ENCODE results near the gene BCL2L15.

Gene BCL2L15

GRCh38 chr1:113872219-113872935 lies 15.0 kb downstream of the BCL2L15 start:
- Histone ChIP-seq H3K36me3 (ENCODE audit: insufficient read depth, low read length) (no peaks in the 10 kb centered on the region), H3K9me3 (ENCODE audit: low read length) (no peaks in the 10 kb centered on the region), H3K4me3 (ENCODE audit: low read length) (no peak overlapping the region), H2AFZ (ENCODE audit: low read depth, low read length) (no peak overlapping the region), H3K4me1 (ENCODE audit: insufficient read depth, low read length) (no peaks in the 10 kb centered on the region), H3K27me3 (ENCODE audit: insufficient read depth, low read length) (peaks cover 6% of the 10 kb centered on the region)

GRCh38 chr1:113871597-113872113 lies 15.7 kb downstream of the BCL2L15 start, which contains the start of gene PTPN22:
Gene PTPN22, minus strand, starts transcription at chr1:113871712.
- no peaks in the 10 kb centered on the region for H3K36me3 ChIP-seq (ENCODE audit: insufficient read depth, low read length)

GRCh38 chr1:113870778-113871177 lies 16.6 kb downstream of the BCL2L15 start:
- H3K9me3 ChIP-seq (ENCODE audit: low read length) = no peaks in the 10 kb centered on the region

More at GRCh38 chr1:113871597-113872113, 15.7 kb downstream of the BCL2L15 start, which contains the start of gene PTPN22:
- H3K27me3 ChIP-seq (ENCODE audit: insufficient read depth, low read length) = peaks cover 6% of the 10 kb centered on the region
- no peak within 1 kb of the TSS for H2AFZ ChIP-seq (ENCODE audit: low read depth, low read length)
- no peak within 1 kb of the TSS for H3K4me3 ChIP-seq (ENCODE audit: low read length)
- H3K4me1 ChIP-seq (ENCODE audit: insufficient read depth, low read length) = no peaks in the 10 kb centered on the region
- H3K9me3 ChIP-seq (ENCODE audit: low read length) = no peaks in the 10 kb centered on the region

GRCh38 chr1:113868387-113869083 lies 18.8 kb downstream of the BCL2L15 start:
- Histone ChIP-seq H3K4me1 (ENCODE audit: insufficient read depth, low read length) (no peaks in the 10 kb centered on the region), H3K4me3 (ENCODE audit: low read length) (no peak overlapping the region), H3K27me3 (ENCODE audit: insufficient read depth, low read length) (peaks cover 6% of the 10 kb centered on the region), H2AFZ (ENCODE audit: low read depth, low read length) (no peak overlapping the region), H3K36me3 (ENCODE audit: insufficient read depth, low read length) (no peaks in the 10 kb centered on the region), H3K9me3 (ENCODE audit: low read length) (no peaks in the 10 kb centered on the region)

More at GRCh38 chr1:113870778-113871177, 16.6 kb downstream of the BCL2L15 start:
- Histone ChIP-seq H3K4me1 (ENCODE audit: insufficient read depth, low read length) (no peaks in the 10 kb centered on the region), H3K36me3 (ENCODE audit: insufficient read depth, low read length) (no peaks in the 10 kb centered on the region), H2AFZ (ENCODE audit: low read depth, low read length) (no peak overlapping the region), H3K4me3 (ENCODE audit: low read length) (no peak overlapping the region), H3K27me3 (ENCODE audit: insufficient read depth, low read length) (peaks cover 6% of the 10 kb centered on the region)

DNA sequence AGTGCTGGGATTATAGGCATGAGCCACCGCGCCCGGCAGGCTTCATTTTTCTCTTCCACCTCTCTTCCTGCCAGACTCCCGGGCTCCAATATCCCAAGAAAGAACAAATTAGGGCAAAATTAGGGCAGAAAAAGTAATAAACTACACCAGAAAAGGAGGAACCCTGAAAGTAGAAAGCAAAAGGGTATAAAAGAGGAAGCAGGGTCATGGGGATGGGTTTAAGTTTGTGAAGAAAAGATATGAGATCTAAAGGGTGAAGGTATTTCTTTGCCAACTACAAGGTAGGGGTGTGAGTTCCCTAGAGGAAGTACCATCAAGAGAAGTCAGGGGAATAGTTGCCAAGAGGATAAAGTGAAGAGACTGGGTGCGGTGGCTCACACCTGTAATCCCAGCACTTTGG lies 25.7 kb downstream of the BCL2L15 start:
- H2AFZ ChIP-seq (ENCODE audit: low read depth, low read length) = no peak overlapping the region
- H3K27me3 ChIP-seq (ENCODE audit: insufficient read depth, low read length) = no peaks in the 10 kb centered on the region
- no peaks in the 10 kb centered on the region for H3K9me3 ChIP-seq (ENCODE audit: low read length)
- H3K4me1 ChIP-seq (ENCODE audit: insufficient read depth, low read length) = no peaks in the 10 kb centered on the region
- H3K4me3 ChIP-seq (ENCODE audit: low read length) = no peak overlapping the region
- no peaks in the 10 kb centered on the region for H3K36me3 ChIP-seq (ENCODE audit: insufficient read depth, low read length)

DNA sequence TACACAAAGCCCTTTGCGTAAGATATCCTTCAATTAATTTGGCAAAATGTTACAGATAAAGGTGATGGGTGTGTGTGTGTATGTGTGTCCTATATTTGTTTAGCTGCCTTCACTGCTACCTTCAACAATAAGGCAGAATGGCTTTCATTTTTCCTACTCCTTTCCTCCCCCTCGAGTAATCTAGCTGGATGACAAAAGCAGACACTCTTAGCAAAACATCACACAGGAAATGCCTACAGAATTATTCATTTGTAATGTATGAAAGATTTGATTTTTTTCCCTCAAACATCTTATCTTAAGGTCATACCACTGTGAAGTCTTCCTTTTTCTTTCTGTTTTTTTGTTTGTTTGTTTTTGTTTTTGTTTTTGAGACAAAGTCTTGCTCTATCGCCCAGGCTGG lies 26.5 kb downstream of the BCL2L15 start:
- H2AFZ ChIP-seq (ENCODE audit: low read depth, low read length) = no peak overlapping the region
- no peaks in the 10 kb centered on the region for H3K4me1 ChIP-seq (ENCODE audit: insufficient read depth, low read length)
- no peaks in the 10 kb centered on the region for H3K9me3 ChIP-seq (ENCODE audit: low read length)
- no peaks in the 10 kb centered on the region for H3K36me3 ChIP-seq (ENCODE audit: insufficient read depth, low read length)
- no peak overlapping the region for H3K4me3 ChIP-seq (ENCODE audit: low read length)
- no peaks in the 10 kb centered on the region for H3K27me3 ChIP-seq (ENCODE audit: insufficient read depth, low read length)

DNA sequence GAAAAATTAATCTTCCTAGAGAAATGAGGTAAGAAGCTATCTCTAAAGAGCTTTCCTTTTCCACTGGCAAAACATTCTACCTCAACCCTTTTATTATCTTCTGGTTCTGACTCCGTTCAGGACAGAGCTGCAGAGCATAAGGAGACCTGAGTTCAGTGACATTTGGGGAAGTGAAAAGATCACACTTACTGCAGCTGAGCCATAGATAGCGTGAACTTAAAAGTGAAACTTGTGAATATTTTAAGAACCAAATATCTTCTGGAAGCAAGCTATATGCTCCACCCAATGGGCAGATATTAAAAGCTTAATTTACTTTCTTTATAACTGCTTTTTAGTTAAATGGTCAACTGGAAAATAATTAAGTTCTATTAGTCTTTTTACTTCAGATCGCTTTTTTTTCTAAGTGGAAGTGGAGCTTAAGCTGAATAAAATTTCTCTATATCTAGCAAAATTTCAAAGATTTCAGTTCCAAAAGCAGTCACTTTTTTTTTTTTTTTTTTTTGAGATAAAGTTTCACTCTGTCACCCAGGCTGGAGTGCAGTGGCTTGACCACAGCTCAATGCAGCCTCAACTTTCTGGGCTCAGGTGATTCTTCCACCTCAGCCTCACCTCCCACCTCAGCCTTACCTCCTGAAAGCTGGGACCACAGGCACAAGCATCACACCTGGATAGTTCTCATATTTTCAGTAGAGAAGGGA lies 27.8 kb downstream of the BCL2L15 start:
- Histone ChIP-seq H3K4me3 (ENCODE audit: low read length) (no peak overlapping the region), H2AFZ (ENCODE audit: low read depth, low read length) (peak overlapping the region; percentile 16), H3K36me3 (ENCODE audit: insufficient read depth, low read length) (no peaks in the 10 kb centered on the region), H3K4me1 (ENCODE audit: insufficient read depth, low read length) (no peaks in the 10 kb centered on the region), H3K27me3 (ENCODE audit: insufficient read depth, low read length) (no peaks in the 10 kb centered on the region), H3K9me3 (ENCODE audit: low read length) (no peaks in the 10 kb centered on the region)

DNA sequence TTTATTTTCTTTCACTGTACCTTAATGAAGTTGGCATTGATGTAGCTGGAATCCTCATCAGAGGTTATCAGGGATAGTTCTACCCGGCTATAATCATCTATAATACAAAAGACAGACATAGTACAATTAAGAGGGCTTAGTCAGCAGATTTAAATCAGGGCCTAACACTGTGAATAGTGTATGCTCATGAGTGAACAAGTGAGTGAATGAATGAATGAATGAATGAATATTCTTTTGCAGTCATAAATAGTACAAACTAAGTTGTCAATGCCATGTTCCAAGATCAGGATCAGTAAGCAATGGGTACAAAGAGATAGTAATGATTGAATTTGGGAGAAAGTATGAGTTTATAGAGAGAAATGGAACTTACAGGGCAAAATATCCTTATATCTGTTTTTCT lies 28.4 kb downstream of the BCL2L15 start:
- no peaks in the 10 kb centered on the region for H3K4me1 ChIP-seq (ENCODE audit: insufficient read depth, low read length)
- H3K27me3 ChIP-seq (ENCODE audit: insufficient read depth, low read length) = no peaks in the 10 kb centered on the region
- H3K36me3 ChIP-seq (ENCODE audit: insufficient read depth, low read length) = no peaks in the 10 kb centered on the region
- H3K4me3 ChIP-seq (ENCODE audit: low read length) = no peak overlapping the region
- H3K9me3 ChIP-seq (ENCODE audit: low read length) = no peaks in the 10 kb centered on the region
- peak overlapping the region; percentile 16 for H2AFZ ChIP-seq (ENCODE audit: low read depth, low read length)

GRCh38 chr1:113858418-113858817 lies 29.0 kb downstream of the BCL2L15 start:
- H3K4me3 ChIP-seq (ENCODE audit: low read length) = no peak overlapping the region
- H2AFZ ChIP-seq (ENCODE audit: low read depth, low read length) = no peak overlapping the region
- H3K4me1 ChIP-seq (ENCODE audit: insufficient read depth, low read length) = no peaks in the 10 kb centered on the region
- no peaks in the 10 kb centered on the region for H3K27me3 ChIP-seq (ENCODE audit: insufficient read depth, low read length)
- no peaks in the 10 kb centered on the region for H3K9me3 ChIP-seq (ENCODE audit: low read length)
- no peaks in the 10 kb centered on the region for H3K36me3 ChIP-seq (ENCODE audit: insufficient read depth, low read length)

- Histone ChIP-seq H3K4me1 (ENCODE audit: insufficient read depth, low read length) (no peaks in the 10 kb centered on the region), H3K4me3 (ENCODE audit: low read length) (no peak overlapping the region), H3K27me3 (ENCODE audit: insufficient read depth, low read length) (no peaks in the 10 kb centered on the region), H3K9me3 (ENCODE audit: low read length) (no peaks in the 10 kb centered on the region), H3K36me3 (ENCODE audit: insufficient read depth, low read length) (no peaks in the 10 kb centered on the region), H2AFZ (ENCODE audit: low read depth, low read length) (no peak overlapping the region)
These were observed 29.6 kb downstream of the BCL2L15 start for GRCh38 chr1:113857776-113858175.

DNA sequence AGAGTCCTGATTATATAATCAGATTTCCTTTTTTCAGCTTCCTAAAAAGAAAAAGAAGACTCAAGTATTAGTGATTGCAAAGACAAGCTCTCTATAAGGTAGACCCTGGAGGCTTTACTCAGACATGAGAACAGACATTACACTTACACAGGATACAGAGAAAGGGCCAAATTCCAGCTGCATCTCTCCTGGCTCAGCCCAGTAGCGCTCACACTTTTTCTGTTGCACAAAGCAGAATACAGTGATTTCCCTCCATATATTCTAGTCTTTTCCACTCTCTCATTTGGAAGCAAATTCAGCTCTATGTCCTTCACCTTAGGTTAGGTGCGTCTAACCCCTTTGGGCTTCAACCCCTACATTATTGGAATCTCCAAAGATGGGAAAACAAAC lies 31.0 kb downstream of the BCL2L15 start:
- H2AFZ ChIP-seq (ENCODE audit: low read depth, low read length) = no peak overlapping the region
- H3K4me3 ChIP-seq (ENCODE audit: low read length) = no peak overlapping the region

GRCh38 chr1:113855630-113856400 lies 31.6 kb downstream of the BCL2L15 start:
- Histone ChIP-seq H2AFZ (ENCODE audit: low read depth, low read length) (no peak overlapping the region), H3K27me3 (ENCODE audit: insufficient read depth, low read length) (no peaks in the 10 kb centered on the region), H3K36me3 (ENCODE audit: insufficient read depth, low read length) (no peaks in the 10 kb centered on the region), H3K4me1 (ENCODE audit: insufficient read depth, low read length) (no peaks in the 10 kb centered on the region), H3K9me3 (ENCODE audit: low read length) (no peaks in the 10 kb centered on the region), H3K4me3 (ENCODE audit: low read length) (no peak overlapping the region)

More for the DNA sequence above, 31.0 kb downstream of the BCL2L15 start:
- no peaks in the 10 kb centered on the region for H3K4me1 ChIP-seq (ENCODE audit: insufficient read depth, low read length)
- H3K36me3 ChIP-seq (ENCODE audit: insufficient read depth, low read length) = no peaks in the 10 kb centered on the region
- H3K27me3 ChIP-seq (ENCODE audit: insufficient read depth, low read length) = no peaks in the 10 kb centered on the region
- H3K9me3 ChIP-seq (ENCODE audit: low read length) = no peaks in the 10 kb centered on the region
